GM21619 (cell line): Measurements from ENCODE around the gene SYT11.
"Not testable (repeated sequence)": the region's sequence is repeated elsewhere in the genome, so short reads cannot be mapped to it uniquely, and the experiment has no call there.

Experiments used
- ATAC-seq: cut with Tn5 transposase; IDR thresholded peaks from one replicate; pipeline ENCODE4 v1.9.1; 2021; ENCODE audit not compliant: unreplicated experiment

Gene SYT11

GRCh38 chr1:155859881-155860871 is 809 bp downstream of the SYT11 start:
- no peak for ATAC-seq

GRCh38 chr1:155860970-155861510 is 1.7 kb downstream of the SYT11 start:
- no peak for ATAC-seq

DNA sequence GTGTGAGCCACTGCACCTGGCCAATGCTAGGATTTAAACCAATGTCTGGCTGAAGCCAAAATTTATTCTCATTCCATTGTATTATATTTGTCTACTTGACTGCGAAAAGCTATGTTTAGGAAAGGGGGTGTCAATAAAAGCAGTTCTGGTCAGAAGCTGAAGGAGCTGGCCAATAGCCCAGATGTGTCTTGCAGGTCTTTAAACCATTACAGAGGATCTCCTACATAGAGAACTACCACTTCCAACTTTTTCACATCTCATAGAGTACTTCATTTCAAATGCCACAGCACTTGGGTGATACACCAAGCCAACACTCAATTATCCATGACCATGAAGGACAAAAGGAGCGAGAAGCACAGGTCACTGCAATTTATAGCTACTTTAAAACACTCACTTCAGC is 2.5 kb downstream of the SYT11 start:
- no peak for ATAC-seq

GRCh38 chr1:155864393-155864792 is 5.0 kb downstream of the SYT11 start:
- no peak for ATAC-seq

DNA sequence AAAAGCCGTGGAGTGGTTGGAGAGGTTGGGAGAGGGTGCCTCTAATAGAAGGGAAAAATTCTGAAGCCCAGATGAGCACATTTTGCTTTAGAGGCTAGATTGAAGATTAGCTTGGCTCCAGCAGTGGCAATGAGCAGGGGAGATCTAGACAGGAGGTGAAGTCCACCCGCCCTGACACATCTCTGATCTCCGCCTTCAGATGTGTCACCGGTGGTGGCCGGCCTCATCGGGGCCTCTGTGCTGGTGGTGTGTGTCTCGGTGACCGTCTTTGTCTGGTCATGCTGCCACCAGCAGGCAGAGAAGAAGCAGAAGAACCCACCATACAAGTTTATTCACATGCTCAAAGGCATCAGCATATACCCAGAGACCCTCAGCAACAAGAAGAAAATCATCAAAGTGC is 8.4 kb downstream of the SYT11 start:
- ATAC-seq = no peak

- no peak for ATAC-seq
Measured at GRCh38 chr1:155871390-155871789, 12.0 kb downstream of the SYT11 start.

DNA sequence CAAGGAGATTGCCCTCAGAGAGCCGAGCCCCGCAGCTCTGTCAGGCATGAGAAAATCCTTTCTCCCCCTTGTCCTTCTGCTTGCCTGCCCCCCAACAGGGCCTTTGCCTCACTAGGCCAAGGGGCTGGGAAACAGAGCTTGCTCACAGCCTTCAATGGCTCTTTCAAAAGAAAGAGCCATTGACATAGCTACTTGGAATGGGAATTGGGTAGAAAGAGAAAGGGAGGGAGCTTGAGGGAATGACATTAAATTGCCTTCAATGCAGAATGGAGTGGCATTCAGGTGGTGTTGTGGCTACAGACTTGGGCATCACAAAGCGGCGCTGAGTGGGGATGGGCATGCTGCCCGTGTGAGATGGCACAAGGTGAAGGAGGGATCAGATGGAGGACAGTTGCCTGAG is 13.2 kb downstream of the SYT11 start:
- no peak for ATAC-seq

DNA sequence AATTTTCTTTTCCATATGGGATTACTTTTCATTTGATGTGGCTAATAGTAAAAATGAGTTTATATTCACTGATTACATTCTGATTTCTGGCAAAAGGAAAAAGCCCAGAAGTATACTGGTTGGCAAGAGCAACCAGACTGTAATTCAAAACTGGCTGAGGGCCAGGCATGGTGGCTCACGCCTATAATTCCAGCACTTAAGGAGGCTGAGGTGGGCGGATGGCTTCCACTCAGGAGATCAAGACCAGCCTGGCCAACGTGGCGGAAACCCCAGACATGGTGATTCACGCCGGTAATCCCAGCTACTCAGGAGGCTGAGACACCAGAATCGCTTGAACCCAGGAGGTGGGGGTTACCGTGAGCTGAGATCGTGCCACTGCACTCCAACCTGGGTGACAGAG is 14.5 kb downstream of the SYT11 start:
- ATAC-seq = no peak

DNA sequence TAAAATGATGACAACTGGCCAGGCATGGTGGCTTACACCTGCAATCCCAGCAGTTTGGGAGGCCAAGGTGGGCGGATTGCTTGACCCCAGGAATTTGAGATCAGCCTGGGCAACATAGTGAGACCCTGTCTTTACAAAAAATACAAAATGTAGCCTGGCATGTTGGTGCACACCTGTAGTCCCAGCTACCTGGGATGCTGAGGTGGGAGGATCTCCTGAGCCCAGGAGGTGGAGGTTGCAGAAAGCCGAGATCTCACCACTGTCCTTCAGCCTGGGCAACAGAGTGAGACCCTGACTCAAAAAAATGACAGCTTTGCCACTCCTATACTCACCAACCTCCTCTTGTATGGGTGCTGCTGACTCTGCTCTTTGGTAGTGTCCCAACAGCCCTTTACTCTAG is 18.6 kb downstream of the SYT11 start:
- no peak for ATAC-seq

DNA sequence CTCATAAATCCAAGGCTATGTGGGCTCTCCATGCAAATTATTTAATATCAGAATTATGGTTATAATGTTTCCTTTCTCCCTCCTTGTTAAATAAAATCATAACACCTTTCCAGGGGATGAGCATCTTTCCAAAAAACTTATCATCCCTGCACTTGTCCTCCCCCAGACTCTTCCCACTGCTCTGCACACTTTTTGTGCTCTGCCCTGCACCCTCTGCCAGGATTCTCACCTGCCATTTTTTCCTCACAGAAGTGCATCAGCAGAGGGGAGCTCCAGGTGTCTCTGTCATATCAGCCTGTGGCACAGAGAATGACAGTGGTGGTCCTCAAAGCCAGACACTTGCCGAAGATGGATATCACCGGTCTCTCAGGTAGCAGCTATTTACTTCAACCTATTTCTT is 20.9 kb downstream of the SYT11 start:
- no peak for ATAC-seq

DNA sequence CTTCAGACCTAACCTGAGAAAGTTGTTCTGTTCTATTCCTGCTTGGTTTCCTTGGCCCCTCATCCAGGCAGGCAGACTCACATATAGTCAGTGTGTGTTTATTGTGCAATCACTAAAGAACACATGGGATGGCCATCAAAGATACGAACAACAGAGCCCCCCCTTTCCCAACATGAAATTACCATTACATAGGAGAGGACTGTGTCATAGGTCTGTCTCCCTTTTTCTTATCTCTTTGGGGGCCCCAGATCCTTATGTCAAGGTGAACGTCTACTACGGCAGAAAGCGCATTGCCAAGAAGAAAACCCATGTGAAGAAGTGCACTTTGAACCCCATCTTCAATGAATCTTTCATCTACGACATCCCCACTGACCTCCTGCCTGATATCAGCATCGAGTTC is 21.6 kb downstream of the SYT11 start:
- no peak for ATAC-seq

- ATAC-seq = no peak
Measured at GRCh38 chr1:155882235-155882634, 22.9 kb downstream of the SYT11 start.

DNA sequence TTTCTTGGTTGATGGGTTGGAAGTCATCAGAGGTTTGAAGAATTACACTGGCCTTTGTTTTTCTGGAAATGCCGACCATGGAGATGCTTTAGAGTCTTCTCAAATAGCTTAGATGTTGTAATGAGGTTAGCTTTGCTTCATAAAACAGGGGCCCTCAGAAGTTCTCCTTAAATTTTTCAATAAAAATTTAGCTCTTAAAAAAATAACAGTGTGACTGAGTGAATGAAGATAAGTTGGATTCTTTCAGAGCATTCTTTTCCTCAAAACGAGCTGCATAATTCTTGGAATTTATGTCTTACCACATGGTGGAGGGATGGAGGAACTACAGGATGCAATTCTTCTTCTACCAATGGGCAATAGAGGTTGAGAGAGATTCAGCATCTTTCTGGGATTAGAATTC is 23.4 kb downstream of the SYT11 start:
- no peak for ATAC-seq

GRCh38 chr1:155884031-155884960 is 24.9 kb downstream of the SYT11 start:
- no peak for ATAC-seq

DNA sequence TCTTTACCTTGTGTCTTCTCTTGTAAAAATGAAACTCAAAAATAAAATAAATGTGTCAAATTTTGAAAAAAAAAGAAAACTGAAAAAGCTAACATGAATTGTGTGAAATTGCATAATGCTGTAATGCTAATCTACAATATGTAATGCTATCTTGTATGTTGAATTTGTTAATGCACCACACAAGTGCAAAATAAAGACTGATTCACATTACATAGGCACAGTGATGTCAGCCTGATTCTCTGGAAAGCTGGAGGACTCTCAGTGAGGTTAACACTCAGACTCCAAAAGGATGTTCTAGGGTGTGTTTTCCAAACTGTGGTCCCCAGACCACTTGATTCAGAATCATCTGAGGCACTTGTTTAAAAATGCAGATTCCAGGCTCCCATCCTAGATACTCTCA is 25.6 kb downstream of the SYT11 start:
- ATAC-seq = no peak

GRCh38 chr1:155888481-155888880 is 29.1 kb downstream of the SYT11 start:
- no peak for ATAC-seq

- ATAC-seq = no peak
Measured at GRCh38 chr1:155889566-155889965, 30.2 kb downstream of the SYT11 start.

GRCh38 chr1:155890251-155890650 is 30.9 kb downstream of the SYT11 start:
- no peak for ATAC-seq

GRCh38 chr1:155892796-155893195 is 33.4 kb downstream of the SYT11 start:
- no peak for ATAC-seq

DNA sequence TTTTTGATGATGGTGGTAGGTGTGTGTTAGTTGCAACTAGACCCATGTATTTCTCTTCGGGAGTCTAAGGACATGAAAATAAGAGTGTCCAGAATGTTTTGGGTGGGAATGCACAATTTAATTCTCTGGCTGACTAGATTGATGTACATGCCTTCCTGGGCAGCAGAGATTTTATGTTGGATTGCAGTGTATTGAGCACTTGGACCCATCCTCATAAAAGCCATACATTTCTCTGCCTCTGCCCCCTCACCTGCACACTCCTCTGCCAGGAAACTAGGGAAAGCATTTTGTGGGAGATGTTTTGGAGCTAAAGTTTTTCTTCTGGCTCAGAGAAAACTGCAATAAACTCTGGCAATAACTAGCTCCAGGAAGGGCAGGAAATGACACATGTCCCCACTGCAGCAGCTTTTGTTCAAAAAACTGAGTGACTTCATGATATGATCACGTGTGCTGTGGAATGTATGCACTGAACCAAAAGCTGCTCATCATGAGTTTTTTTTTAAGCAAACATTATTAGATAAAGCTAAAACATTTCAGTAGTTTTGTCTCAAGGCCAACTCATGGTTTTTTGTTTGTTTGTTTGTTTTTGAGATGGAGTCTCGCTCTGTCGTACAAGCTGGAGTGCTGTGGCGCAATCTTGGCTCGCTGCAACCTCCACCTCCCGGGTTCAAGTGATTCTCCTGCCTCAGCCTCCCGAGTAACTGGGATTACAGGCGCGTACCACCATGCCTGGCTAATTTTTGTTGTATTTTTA is 34.2 kb downstream of the SYT11 start:
- ATAC-seq = no peak

DNA sequence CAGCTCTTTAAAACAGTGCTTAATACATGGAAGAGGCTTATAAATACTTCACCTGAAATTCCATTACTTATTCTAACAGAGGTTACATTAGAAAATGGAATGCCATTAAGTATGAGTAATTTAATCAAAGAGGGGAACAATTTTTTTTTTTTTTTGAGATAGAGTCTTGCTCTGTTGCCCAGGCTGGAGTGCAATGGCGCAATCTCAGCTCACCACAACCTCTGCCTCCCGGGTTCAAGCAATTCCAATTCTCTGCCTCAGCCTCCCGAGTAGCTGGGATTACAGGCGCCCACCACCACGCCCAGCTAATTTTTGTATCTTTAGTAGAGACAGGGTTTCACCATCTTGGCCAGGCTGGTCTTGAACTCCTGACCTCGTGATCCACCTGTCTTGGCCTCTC is 36.2 kb downstream of the SYT11 start:
- ATAC-seq = not testable (repeated sequence)
